AG09309 (cell line): ENCODE measurements around the gene ADAMTS16.

ENCODE experiments used
- DNase-seq: peaks from one replicate; pipeline ENCODE4 v3.0.0-alpha.2; 2010; ENCODE audit warnings: low read depth
- H3K4me3 ChIP-seq: 2 replicates; pipeline ENCODE4 v1.5.1; 2011; ENCODE audit warnings: mild to moderate bottlenecking, low read depth, low read length, moderate library complexity; ENCODE audit not compliant: control insufficient read depth
- CTCF ChIP-seq: IDR thresholded peaks from 2 replicates; pipeline ENCODE4 v1.5.1; 2011; ENCODE audit warnings: mild to moderate bottlenecking, low read depth, low read length, inconsistent platforms; ENCODE audit not compliant: insufficient read depth, control insufficient read depth; ENCODE audit errors: missing control alignments

The ADAMTS16 gene

DNA sequence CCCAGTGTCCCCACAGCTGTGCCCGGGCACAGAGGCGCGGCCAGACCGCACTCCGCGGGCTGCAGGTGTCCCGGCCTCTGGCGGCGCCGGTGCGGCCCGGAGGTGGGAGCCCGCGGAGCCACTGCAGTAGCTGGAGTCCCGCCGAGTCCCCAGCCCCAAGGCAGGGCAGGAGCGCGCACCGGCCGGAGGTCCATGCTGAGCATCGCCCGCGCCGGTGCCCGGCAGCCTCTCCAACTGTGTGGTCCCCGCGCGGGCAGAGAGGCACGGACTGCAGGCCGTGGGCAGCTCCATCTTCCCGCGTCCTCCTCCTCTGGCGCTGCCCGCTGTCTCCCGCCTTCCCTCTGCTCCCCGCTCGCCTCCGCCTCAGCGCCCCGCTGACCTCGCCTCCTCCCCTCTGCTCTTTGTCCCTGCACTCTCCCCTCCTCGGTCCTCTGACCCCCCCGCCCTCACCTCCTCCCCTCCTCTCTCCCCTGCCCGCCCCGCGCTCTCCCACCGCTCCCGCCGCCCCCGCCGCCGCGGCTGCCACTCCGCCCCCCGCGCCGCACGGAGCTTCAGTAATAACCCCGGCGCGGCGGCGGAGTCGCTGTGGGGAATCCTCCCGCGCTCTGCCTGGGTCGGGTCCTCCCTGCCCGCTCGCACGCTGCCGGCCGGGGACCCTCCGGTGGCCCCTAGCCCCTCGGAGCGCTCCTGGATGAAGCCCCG lies at the start of gene ADAMTS16:
ADAMTS16 (plus strand) TSS at position 554 of the 702 bp plus-strand sequence; CDS start at position 692, 138 bp downstream.
- no peak for TF ChIP-seq CTCF
- DNase-seq = no peak
- peak within 1 kb of the TSS; percentile 44 for H3K4me3 ChIP-seq

- no peak for TF ChIP-seq CTCF
- DNase-seq = no peak
- H3K4me3 ChIP-seq = no peak overlapping the region
Observed at GRCh38 chr5:5092149-5092548, 48.0 kb upstream of the ADAMTS16 start.

GRCh38 chr5:5100635-5101034 lies 39.5 kb upstream of the ADAMTS16 start:
- no peak for DNase-seq
- TF ChIP-seq CTCF = no peak
- no peak overlapping the region for H3K4me3 ChIP-seq

- H3K4me3 ChIP-seq = no peak overlapping the region
- no peak for TF ChIP-seq CTCF
- no peak for DNase-seq
Observed at GRCh38 chr5:5101676-5102075, 38.5 kb upstream of the ADAMTS16 start.

DNA sequence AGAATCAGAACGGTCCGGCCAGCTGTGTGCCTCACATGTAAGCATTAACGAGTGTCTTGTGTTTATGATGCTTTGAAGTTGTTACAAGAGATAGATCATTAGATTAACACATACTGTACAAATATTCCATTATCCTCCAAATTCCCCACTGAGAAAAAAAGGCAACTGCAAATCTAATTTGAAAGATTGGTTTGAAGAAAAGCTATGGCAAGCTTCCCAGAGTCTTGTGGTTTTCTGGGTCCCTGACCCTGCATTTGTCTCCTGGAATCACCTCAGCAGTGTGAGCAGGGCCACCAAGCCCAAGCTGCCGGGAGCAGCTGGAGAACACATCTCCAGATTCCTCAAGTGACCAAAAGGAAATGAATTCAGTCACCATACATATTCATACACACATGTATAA lies 36.9 kb upstream of the ADAMTS16 start:
- no peak for DNase-seq
- no peak overlapping the region for H3K4me3 ChIP-seq
- no peak for TF ChIP-seq CTCF

- H3K4me3 ChIP-seq = no peak overlapping the region
- no peak for DNase-seq
- TF ChIP-seq CTCF = no peak
Observed at GRCh38 chr5:5104550-5104949, 35.6 kb upstream of the ADAMTS16 start.

DNA sequence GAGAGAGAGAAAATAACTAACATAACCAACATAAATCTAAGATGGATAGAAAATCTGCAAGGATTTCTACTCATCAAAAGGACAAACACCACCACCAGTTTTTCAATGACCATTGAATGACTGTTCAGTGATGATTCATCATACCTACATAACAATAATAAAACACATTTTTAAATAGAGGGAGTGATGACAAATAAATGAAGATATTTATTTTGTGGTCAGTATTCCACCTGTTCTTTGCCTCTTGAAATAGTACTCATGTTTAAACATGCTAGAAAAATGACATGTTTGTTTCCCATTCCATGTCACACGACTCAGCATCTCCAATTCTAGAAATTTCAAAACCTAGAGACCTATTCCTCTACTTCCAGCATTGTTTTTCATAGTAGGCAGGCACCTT lies 34.6 kb upstream of the ADAMTS16 start:
- no peak overlapping the region for H3K4me3 ChIP-seq
- TF ChIP-seq CTCF = no peak
- no peak for DNase-seq
